Testis (tissue), 3 donors: ENCODE results near the gene LRRC15. TPM values are rescaled to one million over a fixed set of nuclear protein-coding genes. Genes with fewer than 3 reads are reported as not detected.

Experiments
- DNase-seq: peaks from one replicate; pipeline ENCODE4 v3.0.0-alpha.2; 2019
- H3K27ac ChIP-seq, 2 donors: fragments of 200-600 bp; sonication (generic); one replicate each; pipeline ENCODE4 v1.5.1; 2019
- H3K27me3 ChIP-seq: fragments of 200-600 bp; sonication (generic); one replicate; pipeline ENCODE4 v1.5.1; 2019
- H3K36me3 ChIP-seq: fragments of 200-600 bp; sonication (generic); one replicate; pipeline ENCODE4 v1.5.1; 2017; ENCODE audit warnings: low read depth; ENCODE audit errors: missing control alignments
- H3K4me1 ChIP-seq: fragments of 200-600 bp; sonication (generic); one replicate; pipeline ENCODE4 v1.5.1; 2019
- H3K4me3 ChIP-seq, 2 donors: fragments of 200-600 bp; sonication (generic); one replicate each; pipeline ENCODE4 v1.5.1; 2017 to 2019
- H3K9me3 ChIP-seq: fragments of 200-600 bp; sonication (generic); one replicate; pipeline ENCODE4 v1.5.1; 2017
- CTCF ChIP-seq, 3 experiments: fragments of 450-650 bp in 2 of 3; fragments of 200-600 bp in 1 of 3; sonication (generic) in 1 of 3; IDR thresholded peaks; one replicate each; pipeline ENCODE4 v1.5.1; 2016 to 2019; ENCODE audit warnings: antibody characterized with exemption in 3 of 3, mild to moderate bottlenecking in 2 of 3, moderate library complexity in 1 of 3
- POLR2A ChIP-seq: fragments of 450-650 bp; IDR thresholded peaks from one replicate; pipeline ENCODE4 v1.6.1; 2017; ENCODE audit warnings: antibody characterized with exemption, mild to moderate bottlenecking, moderate library complexity
- WGBS, 2 donors: methylation state at CpG; one replicate each; pipeline ENCODE4 v1.1.5; 2018; 5-methylcytosine and 5-hydroxymethylcytosine counted together
- intact Hi-C: fragments of 100-400 bp; cut with DNase I; formaldehyde crosslinking; loops from one replicate; pipeline ENCODE4 v1.15.1; 2023; ENCODE audit warnings: low total_unique reads
- polyA plus RNA-seq: library from polyadenylated mRNA; stranded (reverse); fragments of 350-450 nt; fragmentation: Illumina TruSeq; extraction: RNeasy Lipid Tissue Mini Kit (QIAGEN cat#74804); gene quantifications from one replicate; pipeline ENCODE4 v1.2.3, GENCODE V29; 2014; ENCODE audit warnings: low read depth, low replicate concordance; ENCODE audit not compliant: insufficient read depth
- total RNA-seq, 2 donors: library from RNA; depleted of rRNA; stranded (reverse); fragments of >200 nt; gene quantifications; one replicate each; pipeline ENCODE4 v1.2.3, GENCODE V29; 2016

LRRC15 gene
- total and polyA plus RNA-seq, 3 donors from 2014 or later, result 0.06 to 0.75 TPM; not detected in 1

DNA sequence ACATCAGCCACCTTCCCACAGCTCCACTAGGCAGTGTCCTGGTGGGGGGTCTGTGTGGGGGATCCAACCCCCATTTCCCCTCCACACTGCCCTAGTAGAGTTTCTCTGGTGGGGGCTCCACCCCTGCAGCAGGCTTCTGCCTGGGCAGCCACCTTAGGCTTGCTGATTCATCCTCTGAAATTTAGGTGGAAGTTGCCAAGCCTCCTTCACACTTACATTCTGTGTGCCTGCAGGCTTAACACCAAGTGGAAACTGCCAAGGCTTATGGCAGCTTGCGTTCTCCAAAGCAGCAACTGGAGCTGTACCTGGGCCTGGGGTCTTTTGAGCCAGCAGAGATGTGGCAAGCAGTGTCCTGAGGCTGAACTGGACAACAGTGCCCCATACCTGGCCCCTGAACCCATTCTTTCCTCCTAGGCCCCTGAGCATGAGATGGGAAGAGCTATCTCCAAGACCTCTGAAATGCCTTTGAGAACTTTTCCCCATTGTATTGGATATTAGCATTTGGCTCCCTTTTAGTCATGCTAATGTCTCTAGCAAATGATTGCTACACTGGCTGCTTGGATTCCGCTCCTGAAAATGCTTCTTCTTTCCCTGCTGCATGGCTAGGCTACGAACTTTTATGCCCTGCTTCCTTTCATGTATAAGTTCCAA is 50.9 kb downstream of the LRRC15 start:
- intact Hi-C loops, result no loop called here
- Histone ChIP-seq H3K9me3 (no peaks in the 10 kb centered on the region), H3K4me1 (peaks cover 14% of the 10 kb centered on the region), H3K36me3 (no peaks in the 10 kb centered on the region), H3K27me3 (no peaks in the 10 kb centered on the region), H3K4me3 (no peak overlapping the region), H3K27ac (no peak overlapping the region)
- TF ChIP-seq POLR2A (no peak), CTCF (IDR thresholded peaks at IDR 0.05) (no peak)
- WGBS, 2 donors, result 89 to 100% methylated on average over 3 of the region's 3 CpGs
- no peak for DNase-seq

DNA sequence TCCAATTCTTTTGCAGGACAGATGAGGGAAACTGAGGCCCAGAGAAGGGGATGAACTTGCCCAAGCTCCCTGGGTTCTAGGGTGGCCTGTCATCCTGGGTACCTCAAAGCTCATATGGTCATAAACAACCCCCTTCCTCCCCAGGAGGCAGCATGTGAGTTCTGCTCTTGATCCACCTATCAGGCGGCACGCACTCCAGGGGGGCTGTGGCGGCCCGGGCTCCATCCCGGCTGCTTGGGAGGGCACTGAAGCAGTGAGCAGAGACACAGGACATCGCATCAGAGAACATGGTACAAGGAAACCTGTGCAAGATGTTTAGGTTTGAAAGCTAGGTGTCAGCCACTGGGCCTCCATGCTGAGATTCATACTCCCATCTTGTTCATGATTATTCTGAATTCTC is 52.6 kb downstream of the LRRC15 start:
- Histone ChIP-seq H3K27ac (no peak overlapping the region), H3K4me3 (no peak overlapping the region), H3K36me3 (no peaks in the 10 kb centered on the region), H3K9me3 (no peaks in the 10 kb centered on the region), H3K4me1 (peaks cover 28% of the 10 kb centered on the region), H3K27me3 (no peaks in the 10 kb centered on the region)
- WGBS, 2 donors, result 82 to 87% methylated on average over 6 of the region's 6 CpGs
- TF ChIP-seq POLR2A, result no peak
- intact Hi-C loops, result no loop called here
- DNase-seq, result no peak

GRCh38 chr3:194315965-194316361 is 53.6 kb downstream of the LRRC15 start:
- H3K27me3 ChIP-seq, result no peaks in the 10 kb centered on the region
- no peak for DNase-seq
- H3K4me1 ChIP-seq, result peaks cover 28% of the 10 kb centered on the region
- intact Hi-C loops, result loop anchor here (2.0 kb wide), 1 partner anchor 535 kb away; no protein-coding TSS in a partner anchor
- 18 to 26% methylated on average over 14 to 17 of the region's 17 CpGs for WGBS, 2 donors
- no peak overlapping the region for H3K27ac ChIP-seq
- no peaks in the 10 kb centered on the region for H3K36me3 ChIP-seq
- TF ChIP-seq POLR2A (no peak), CTCF (IDR thresholded peaks at IDR 0.05) (peak in 2 of 3 experiments; percentile 1 to 14)
- H3K9me3 ChIP-seq, result no peaks in the 10 kb centered on the region
- H3K4me3 ChIP-seq, result peak overlapping the region; percentile 47 to 56

DNA sequence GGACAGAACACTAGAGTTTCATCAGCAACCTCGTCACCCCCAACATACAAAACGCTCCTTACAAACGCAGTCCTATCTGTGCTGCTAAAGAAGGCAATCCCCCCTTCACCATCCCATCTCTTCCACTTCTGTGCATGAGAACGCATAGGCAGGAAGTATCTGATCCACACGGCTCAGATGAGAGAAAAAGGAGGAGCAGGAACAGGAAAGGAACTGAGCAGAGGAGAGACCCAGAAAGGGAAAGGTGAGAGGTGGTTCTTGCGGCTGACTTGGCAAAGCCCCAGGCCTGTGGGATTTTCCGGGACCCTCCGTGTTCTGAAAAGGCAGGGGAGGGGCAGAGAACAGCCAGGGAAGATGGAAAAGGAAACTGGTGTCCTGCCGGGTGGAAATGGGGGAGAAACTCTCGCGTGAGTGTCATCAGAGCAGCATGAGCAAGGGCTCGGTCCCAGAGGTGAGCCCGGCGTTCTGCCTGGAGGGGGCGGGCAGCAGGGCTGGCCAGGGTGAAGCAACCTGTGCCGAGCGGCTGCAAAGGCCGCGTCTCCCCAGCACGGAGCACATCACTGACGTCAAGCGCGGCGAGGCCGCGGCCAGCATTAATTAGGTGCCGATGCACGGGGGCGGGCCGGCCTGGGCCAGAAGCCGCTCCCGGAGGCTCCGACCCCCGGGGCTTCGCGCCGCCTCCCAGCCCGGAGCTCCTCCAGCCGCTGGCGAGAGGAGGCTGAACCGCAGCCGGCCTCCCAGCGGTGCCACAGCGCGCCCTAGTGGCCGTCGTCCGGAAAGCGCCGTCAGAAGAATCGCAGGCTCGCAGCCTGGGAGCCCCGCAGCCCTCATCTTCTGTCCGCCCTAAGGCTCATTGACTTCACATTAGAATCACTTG is 54.2 kb downstream of the LRRC15 start:
- H3K4me3 ChIP-seq, result peak overlapping the region; percentile 47 to 56
- 1 to 2% methylated on average over 19 to 50 of the region's 54 CpGs for WGBS, 2 donors
- TF ChIP-seq CTCF (IDR thresholded peaks at IDR 0.05), result peak; percentile 88 to 96 (median 93)
- TF ChIP-seq POLR2A, result no peak
- no peaks in the 10 kb centered on the region for H3K27me3 ChIP-seq
- H3K9me3 ChIP-seq, result no peaks in the 10 kb centered on the region
- peaks cover 28% of the 10 kb centered on the region for H3K4me1 ChIP-seq
- peak overlapping the region in 1 of 2 donors; percentile 72 for H3K27ac ChIP-seq
- DNase-seq, result peak; percentile 85
- H3K36me3 ChIP-seq, result no peaks in the 10 kb centered on the region
- intact Hi-C loops, result loop anchor here (2.0 kb wide), 1 partner anchor 535 kb away; no protein-coding TSS in a partner anchor

DNA sequence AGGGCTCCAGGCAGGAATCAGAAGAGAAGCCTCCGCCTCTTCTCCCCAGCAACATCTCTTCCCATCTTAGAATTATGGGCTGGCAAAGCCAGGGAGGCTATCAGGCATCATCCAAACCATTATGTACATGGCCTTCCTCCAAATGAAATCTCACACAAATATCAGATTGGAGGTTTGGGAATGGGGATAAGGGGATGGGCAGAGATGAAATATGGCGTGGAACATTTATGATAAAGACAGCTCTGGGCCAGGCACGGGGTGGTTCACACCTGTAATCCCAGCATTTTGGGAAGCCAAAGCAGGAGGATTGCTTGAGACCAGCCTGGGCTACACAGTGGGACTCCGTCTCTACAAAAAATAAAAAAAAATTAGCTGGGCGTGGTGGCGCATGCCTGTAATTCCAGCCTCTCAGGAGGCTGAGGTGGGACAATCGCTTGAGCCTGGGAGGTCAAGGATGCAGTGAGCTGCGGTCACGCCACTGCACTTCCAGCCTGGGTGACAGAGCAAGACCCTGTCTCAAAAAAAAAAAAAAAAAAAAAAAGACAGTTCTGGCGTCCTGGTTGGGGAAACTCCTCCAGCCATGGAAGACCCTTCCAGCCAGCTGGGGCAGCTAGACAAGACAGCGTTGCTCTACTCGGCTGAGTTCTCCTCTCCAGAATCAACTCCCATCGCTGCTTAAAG is 55.0 kb downstream of the LRRC15 start:
- no peaks in the 10 kb centered on the region for H3K9me3 ChIP-seq
- H3K36me3 ChIP-seq, result no peaks in the 10 kb centered on the region
- peak overlapping the region in 1 of 2 donors; percentile 72 for H3K27ac ChIP-seq
- DNase-seq, result no peak
- no peaks in the 10 kb centered on the region for H3K27me3 ChIP-seq
- TF ChIP-seq CTCF (IDR thresholded peaks at IDR 0.05) (no peak), POLR2A (no peak)
- H3K4me1 ChIP-seq, result peaks cover 28% of the 10 kb centered on the region
- intact Hi-C loops, result loop anchor here (2.0 kb wide), 1 partner anchor 534 kb away; no protein-coding TSS in a partner anchor
- peak overlapping the region in 1 of 2 donors; percentile 56 for H3K4me3 ChIP-seq
- WGBS, 2 donors, result 40 to 53% methylated on average over 13 of the region's 13 CpGs
